ENCODE data around the gene MAP4K5. TPM values are rescaled to one million over a fixed set of nuclear protein-coding genes. Genes with fewer than 3 reads are reported as not detected.

MAP4K5 gene
- total and polyA plus RNA-seq, 2 donors from 2014 or later, result 9.4 to 47.8 TPM

- Histone ChIP-seq H3K27ac (ENCODE audit: low read depth in 2 of 2, low read length in 2 of 2) (no peak overlapping the region), H3K36me3 (ENCODE audit: control insufficient read depth in 2 of 3, insufficient read depth in 3 of 3, low read length in 3 of 3) (no peaks in the 10 kb centered on the region), H3K9ac (ENCODE audit: low read length in 3 of 3) (no peak overlapping the region), H3K4me1 (ENCODE audit: control insufficient read depth in 2 of 3, insufficient read depth in 2 of 3, low read depth in 1 of 3, low read length in 3 of 3) (peaks cover 2 to 10% (median 10%) of the 10 kb centered on the region in 3 donors), H3K4me3 (ENCODE audit: low read length in 3 of 3) (peak overlapping the region in 2 of 3 donors; percentile 21 to 79), H3K9me3 (ENCODE audit: control insufficient read depth in 2 of 3, insufficient read depth in 1 of 3, low read length in 3 of 3) (no peaks in the 10 kb centered on the region), H3K27me3 (ENCODE audit: control insufficient read depth, insufficient read depth, low read length) (no peaks in the 10 kb centered on the region)
- DNase-seq (no peak), FAIRE-seq (no peak)
- TF ChIP-seq, protein P1, sequence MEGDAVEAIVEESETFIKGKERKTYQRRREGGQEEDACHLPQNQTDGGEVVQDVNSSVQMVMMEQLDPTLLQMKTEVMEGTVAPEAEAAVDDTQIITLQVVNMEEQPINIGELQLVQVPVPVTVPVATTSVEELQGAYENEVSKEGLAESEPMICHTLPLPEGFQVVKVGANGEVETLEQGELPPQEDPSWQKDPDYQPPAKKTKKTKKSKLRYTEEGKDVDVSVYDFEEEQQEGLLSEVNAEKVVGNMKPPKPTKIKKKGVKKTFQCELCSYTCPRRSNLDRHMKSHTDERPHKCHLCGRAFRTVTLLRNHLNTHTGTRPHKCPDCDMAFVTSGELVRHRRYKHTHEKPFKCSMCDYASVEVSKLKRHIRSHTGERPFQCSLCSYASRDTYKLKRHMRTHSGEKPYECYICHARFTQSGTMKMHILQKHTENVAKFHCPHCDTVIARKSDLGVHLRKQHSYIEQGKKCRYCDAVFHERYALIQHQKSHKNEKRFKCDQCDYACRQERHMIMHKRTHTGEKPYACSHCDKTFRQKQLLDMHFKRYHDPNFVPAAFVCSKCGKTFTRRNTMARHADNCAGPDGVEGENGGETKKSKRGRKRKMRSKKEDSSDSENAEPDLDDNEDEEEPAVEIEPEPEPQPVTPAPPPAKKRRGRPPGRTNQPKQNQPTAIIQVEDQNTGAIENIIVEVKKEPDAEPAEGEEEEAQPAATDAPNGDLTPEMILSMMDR (IDR thresholded peaks at IDR 0.05; ENCODE audit: borderline replicate concordance, extremely low read depth, insufficient read depth), result no peak
- intact Hi-C loops (cut with DNase I), result no loop called here
Measured at GRCh38 chr14:50529288-50530179, 2.8 kb downstream of the MAP4K5 start.

DNA sequence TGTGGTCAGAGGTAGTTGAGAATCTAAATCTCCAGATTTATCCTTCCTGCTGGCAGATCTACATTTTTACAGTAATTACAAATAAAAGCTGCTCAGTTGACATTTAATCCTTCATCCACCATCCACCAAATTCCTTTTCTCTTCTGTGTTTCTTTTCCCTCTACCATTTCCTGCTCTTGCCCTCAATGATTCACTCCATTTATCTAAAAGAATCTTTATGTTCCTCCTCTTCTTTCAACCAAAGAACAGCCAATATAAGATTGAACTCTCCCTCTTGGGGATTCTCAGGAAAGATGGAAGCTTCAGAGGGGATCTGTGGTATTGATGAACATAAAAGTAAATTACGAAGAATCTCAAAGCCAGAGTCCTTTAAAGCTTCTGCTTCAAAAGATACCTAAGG, 4.4 kb downstream of the MAP4K5 start:
- TF ChIP-seq, protein P1 (IDR thresholded peaks at IDR 0.05; ENCODE audit: borderline replicate concordance, extremely low read depth, insufficient read depth), result no peak
- peaks cover 2 to 16% (median 10%) of the 10 kb centered on the region in 3 donors for H3K4me1 ChIP-seq (ENCODE audit: control insufficient read depth in 2 of 3, insufficient read depth in 2 of 3, low read depth in 1 of 3, low read length in 3 of 3)
- DNase-seq (no peak), FAIRE-seq (no peak)
- H3K27ac ChIP-seq (ENCODE audit: low read depth in 2 of 2, low read length in 2 of 2), result no peak overlapping the region
- intact Hi-C loops (cut with DNase I), result no loop called here
- H3K9me3 ChIP-seq (ENCODE audit: control insufficient read depth in 2 of 3, insufficient read depth in 1 of 3, low read length in 3 of 3), result no peaks in the 10 kb centered on the region
- H3K9ac ChIP-seq (ENCODE audit: low read length in 3 of 3), result no peak overlapping the region
- H3K27me3 ChIP-seq (ENCODE audit: control insufficient read depth, insufficient read depth, low read length), result no peaks in the 10 kb centered on the region
- H3K36me3 ChIP-seq (ENCODE audit: control insufficient read depth in 2 of 3, insufficient read depth in 3 of 3, low read length in 3 of 3), result no peaks in the 10 kb centered on the region
- no peak overlapping the region for H3K4me3 ChIP-seq (ENCODE audit: low read length in 3 of 3)

GRCh38 chr14:50524731-50525515, 7.4 kb downstream of the MAP4K5 start:
- FAIRE-seq (no peak), DNase-seq (no peak)
- H3K27me3 ChIP-seq (ENCODE audit: control insufficient read depth, insufficient read depth, low read length), result no peaks in the 10 kb centered on the region
- no peaks in the 10 kb centered on the region for H3K36me3 ChIP-seq (ENCODE audit: control insufficient read depth in 2 of 3, insufficient read depth in 3 of 3, low read length in 3 of 3)
- TF ChIP-seq, protein P1 (IDR thresholded peaks at IDR 0.05; ENCODE audit: borderline replicate concordance, extremely low read depth, insufficient read depth), result no peak
- peaks cover 0 to 10% (median 6%) of the 10 kb centered on the region in 3 donors for H3K4me1 ChIP-seq (ENCODE audit: control insufficient read depth in 2 of 3, insufficient read depth in 2 of 3, low read depth in 1 of 3, low read length in 3 of 3)
- no peak overlapping the region for H3K4me3 ChIP-seq (ENCODE audit: low read length in 3 of 3)
- no peak overlapping the region for H3K9ac ChIP-seq (ENCODE audit: low read length in 3 of 3)
- intact Hi-C loops (cut with DNase I), result no loop called here
- H3K27ac ChIP-seq (ENCODE audit: low read depth in 2 of 2, low read length in 2 of 2), result no peak overlapping the region
- no peaks in the 10 kb centered on the region for H3K9me3 ChIP-seq (ENCODE audit: control insufficient read depth in 2 of 3, insufficient read depth in 1 of 3, low read length in 3 of 3)

Measured in kidney (tissue), 14 donors.